Measurements from ENCODE around the gene LSR. TPM values are rescaled to one million over a fixed set of nuclear protein-coding genes. Genes with fewer than 3 reads are reported as not detected.

Gene LSR
- total and polyA plus RNA-seq, 12 donors: 8.2 to 106 (median 58.7) TPM

GRCh38 chr19:35212241-35212640, 36.6 kb upstream of the LSR start:
- Histone ChIP-seq H3K27me3 (no peaks in the 10 kb centered on the region), H3K27ac (peak overlapping the region; percentile 8 to 78 (median 33)), H3K4me1 (replicated peaks in 1 of 2) (peaks cover 17 to 47% of the 10 kb centered on the region in 2 donors), H3K4me3 (no peak overlapping the region), H3K36me3 (replicated peaks in 1 of 2) (no peaks in the 10 kb centered on the region), H3K9me3 (replicated peaks in 1 of 3) (no peaks in the 10 kb centered on the region)
- DNase-seq: peak in 2 of 7 donors; percentile 13 to 46
- intact Hi-C loops (cut with DNase I): no loop called here
- 66 to 69% (median 67%) methylated on average over 7 of the region's 7 CpGs for WGBS, 4 donors
- TF ChIP-seq CTCF (IDR thresholded peaks at IDR 0.05) (no peak), POLR2A (IDR thresholded peaks at IDR 0.05) (peak in 1 of 2 donors; percentile 15)

GRCh38 chr19:35213663-35214632, 34.9 kb upstream of the LSR start:
- no peak for TF ChIP-seq CTCF (IDR thresholded peaks at IDR 0.05)
- peak in 1 of 2 donors; percentile 67 for TF ChIP-seq POLR2A (IDR thresholded peaks at IDR 0.05)
- H3K27ac ChIP-seq: peak overlapping the region; percentile 73 to 97 (median 92)
- peak overlapping the region in 1 of 4 donors; percentile 1 for H3K4me3 ChIP-seq
- H3K4me1 ChIP-seq (replicated peaks in 1 of 2): peaks cover 17 to 52% of the 10 kb centered on the region in 2 donors
- no peaks in the 10 kb centered on the region for H3K9me3 ChIP-seq (replicated peaks in 1 of 3)
- DNase-seq: peak; percentile 89 to 96 (median 95)
- 10 to 15% (median 13%) methylated on average over 12 to 21 of the region's 21 CpGs for WGBS, 4 donors
- no peaks in the 10 kb centered on the region for H3K27me3 ChIP-seq
- intact Hi-C loops (cut with DNase I): no loop called here
- no peaks in the 10 kb centered on the region for H3K36me3 ChIP-seq (replicated peaks in 1 of 2)

GRCh38 chr19:35214766-35215422, 33.9 kb upstream of the LSR start:
- TF ChIP-seq POLR2A (IDR thresholded peaks at IDR 0.05): no peak
- TF ChIP-seq CTCF (IDR thresholded peaks at IDR 0.05): no peak
- Histone ChIP-seq H3K4me1 (replicated peaks in 1 of 2) (peaks cover 17 to 45% of the 10 kb centered on the region in 2 donors), H3K27ac (peak overlapping the region in 4 of 5 donors; percentile 73 to 97 (median 94)), H3K9me3 (replicated peaks in 1 of 3) (no peaks in the 10 kb centered on the region), H3K27me3 (no peaks in the 10 kb centered on the region), H3K4me3 (no peak overlapping the region), H3K36me3 (replicated peaks in 1 of 2) (no peaks in the 10 kb centered on the region)
- intact Hi-C loops (cut with DNase I): no loop called here
- peak in 2 of 7 donors; percentile 11 to 39 for DNase-seq
- WGBS, 4 donors: 66 to 71% (median 70%) methylated on average over 7 of the region's 7 CpGs
